T-helper 2 cell treated with Interferon-gamma antibody and Interleukin-4, amounts not matched to agents 5 μg/mL and 100 μg/mL, for 36 hours (primary cell): Measurements from ENCODE around the gene VPS4B.

ENCODE experiments used
- DNase-seq: peaks from one replicate; pipeline ENCODE4 v3.0.0; 2021; ENCODE audit warnings: low spot score
- H3K27ac Mint-ChIP-seq: one replicate; pipeline ENCODE4 v1.8.0; 2021; ENCODE audit warnings: mild to moderate bottlenecking, mixed read lengths
- H3K27me3 Mint-ChIP-seq: one replicate; pipeline ENCODE4 v1.8.0; 2021; ENCODE audit warnings: low read depth, mixed read lengths
- H3K36me3 Mint-ChIP-seq: one replicate; pipeline ENCODE4 v1.8.0; 2021; ENCODE audit warnings: low read depth, mixed read lengths
- H3K4me1 Mint-ChIP-seq: one replicate; pipeline ENCODE4 v1.8.0; 2021; ENCODE audit warnings: low read depth, mixed read lengths
- H3K4me3 Mint-ChIP-seq: one replicate; pipeline ENCODE4 v1.8.0; 2022; ENCODE audit warnings: mild to moderate bottlenecking, moderate library complexity, mixed read lengths
- H3K9me3 Mint-ChIP-seq: one replicate; pipeline ENCODE4 v1.8.0; 2021; ENCODE audit warnings: mixed read lengths

The VPS4B gene

GRCh38 chr18:63409301-63409700, 13.0 kb downstream of the VPS4B start:
- peaks cover 63% of the 10 kb centered on the region for H3K36me3 Mint-ChIP-seq
- no peaks in the 10 kb centered on the region for H3K27me3 Mint-ChIP-seq
- peak overlapping the region; percentile 40 for H3K4me3 Mint-ChIP-seq
- peak overlapping the region; percentile 78 for H3K27ac Mint-ChIP-seq
- H3K4me1 Mint-ChIP-seq: peaks cover 46% of the 10 kb centered on the region
- DNase-seq: peak; percentile 17
- H3K9me3 Mint-ChIP-seq: no peaks in the 10 kb centered on the region

GRCh38 chr18:63407734-63408133, 14.5 kb downstream of the VPS4B start:
- peaks cover 68% of the 10 kb centered on the region for H3K36me3 Mint-ChIP-seq

GRCh38 chr18:63405986-63406385, 16.3 kb downstream of the VPS4B start:
- peaks cover 66% of the 10 kb centered on the region for H3K36me3 Mint-ChIP-seq
- H3K27ac Mint-ChIP-seq: no peak overlapping the region
- no peaks in the 10 kb centered on the region for H3K9me3 Mint-ChIP-seq
- no peak overlapping the region for H3K4me3 Mint-ChIP-seq
- H3K27me3 Mint-ChIP-seq: no peaks in the 10 kb centered on the region
- peaks cover 39% of the 10 kb centered on the region for H3K4me1 Mint-ChIP-seq
- DNase-seq: no peak

More at GRCh38 chr18:63407734-63408133, 14.5 kb downstream of the VPS4B start:
- Mint-ChIP-seq H3K9me3 (no peaks in the 10 kb centered on the region), H3K27ac (peak overlapping the region; percentile 40), H3K4me3 (no peak overlapping the region), H3K27me3 (no peaks in the 10 kb centered on the region), H3K4me1 (peaks cover 44% of the 10 kb centered on the region)
- DNase-seq: no peak

- Mint-ChIP-seq H3K9me3 (no peaks in the 10 kb centered on the region), H3K27ac (peak overlapping the region; percentile 47), H3K4me3 (no peak overlapping the region), H3K36me3 (peaks cover 63% of the 10 kb centered on the region), H3K4me1 (peaks cover 19% of the 10 kb centered on the region), H3K27me3 (no peaks in the 10 kb centered on the region)
- no peak for DNase-seq
Measured at GRCh38 chr18:63402246-63403162, 19.8 kb downstream of the VPS4B start.

- Mint-ChIP-seq H3K9me3 (no peaks in the 10 kb centered on the region), H3K4me1 (peaks cover 19% of the 10 kb centered on the region), H3K4me3 (no peak overlapping the region), H3K27me3 (no peaks in the 10 kb centered on the region), H3K36me3 (peaks cover 62% of the 10 kb centered on the region), H3K27ac (no peak overlapping the region)
- no peak for DNase-seq
Measured at GRCh38 chr18:63399300-63399699, 23.0 kb downstream of the VPS4B start.

GRCh38 chr18:63397349-63397748, 24.9 kb downstream of the VPS4B start:
- Mint-ChIP-seq H3K9me3 (no peaks in the 10 kb centered on the region), H3K4me3 (no peak overlapping the region), H3K27ac (no peak overlapping the region), H3K4me1 (peaks cover 11% of the 10 kb centered on the region), H3K36me3 (peaks cover 49% of the 10 kb centered on the region), H3K27me3 (no peaks in the 10 kb centered on the region)
- DNase-seq: no peak

- Mint-ChIP-seq H3K9me3 (no peaks in the 10 kb centered on the region), H3K36me3 (peaks cover 50% of the 10 kb centered on the region), H3K27ac (no peak overlapping the region), H3K4me3 (no peak overlapping the region), H3K4me1 (peaks cover 6% of the 10 kb centered on the region), H3K27me3 (no peaks in the 10 kb centered on the region)
- no peak for DNase-seq
Measured at GRCh38 chr18:63395503-63395902, 26.8 kb downstream of the VPS4B start.

GRCh38 chr18:63394954-63395353, 27.3 kb downstream of the VPS4B start:
- Mint-ChIP-seq H3K36me3 (peaks cover 47% of the 10 kb centered on the region), H3K4me3 (no peak overlapping the region), H3K4me1 (peaks cover 2% of the 10 kb centered on the region), H3K27ac (no peak overlapping the region), H3K9me3 (no peaks in the 10 kb centered on the region), H3K27me3 (no peaks in the 10 kb centered on the region)
- DNase-seq: no peak

GRCh38 chr18:63387861-63388260, 34.4 kb downstream of the VPS4B start:
- Mint-ChIP-seq H3K27me3 (no peaks in the 10 kb centered on the region), H3K9me3 (no peaks in the 10 kb centered on the region), H3K4me3 (no peak overlapping the region), H3K36me3 (peaks cover 38% of the 10 kb centered on the region), H3K27ac (no peak overlapping the region), H3K4me1 (no peaks in the 10 kb centered on the region)
- no peak for DNase-seq

- Mint-ChIP-seq H3K9me3 (no peaks in the 10 kb centered on the region), H3K27ac (no peak overlapping the region), H3K4me3 (no peak overlapping the region)
Measured at GRCh38 chr18:63382843-63383242, 39.4 kb downstream of the VPS4B start.

GRCh38 chr18:63379639-63379962, 42.7 kb downstream of the VPS4B start:
- Mint-ChIP-seq H3K4me3 (no peak overlapping the region), H3K9me3 (no peaks in the 10 kb centered on the region)
- no peak for DNase-seq

More at GRCh38 chr18:63382843-63383242, 39.4 kb downstream of the VPS4B start:
- peaks cover 20% of the 10 kb centered on the region for H3K4me1 Mint-ChIP-seq
- no peaks in the 10 kb centered on the region for H3K27me3 Mint-ChIP-seq
- H3K36me3 Mint-ChIP-seq: peaks cover 31% of the 10 kb centered on the region
- DNase-seq: no peak

GRCh38 chr18:63378919-63379638, 43.2 kb downstream of the VPS4B start:
- Mint-ChIP-seq H3K4me1 (peaks cover 28% of the 10 kb centered on the region), H3K9me3 (no peaks in the 10 kb centered on the region), H3K27me3 (no peaks in the 10 kb centered on the region), H3K36me3 (peaks cover 23% of the 10 kb centered on the region), H3K4me3 (peak overlapping the region; percentile 69), H3K27ac (peak overlapping the region; percentile 81)
- DNase-seq: no peak

More at GRCh38 chr18:63379639-63379962, 42.7 kb downstream of the VPS4B start:
- H3K36me3 Mint-ChIP-seq: peaks cover 27% of the 10 kb centered on the region
- peaks cover 28% of the 10 kb centered on the region for H3K4me1 Mint-ChIP-seq
- no peak overlapping the region for H3K27ac Mint-ChIP-seq
- no peaks in the 10 kb centered on the region for H3K27me3 Mint-ChIP-seq

GRCh38 chr18:63377275-63377980, 44.8 kb downstream of the VPS4B start:
- no peaks in the 10 kb centered on the region for H3K9me3 Mint-ChIP-seq
- DNase-seq: no peak
- H3K27me3 Mint-ChIP-seq: no peaks in the 10 kb centered on the region
- no peak overlapping the region for H3K27ac Mint-ChIP-seq
- no peak overlapping the region for H3K4me3 Mint-ChIP-seq
- H3K36me3 Mint-ChIP-seq: peaks cover 11% of the 10 kb centered on the region
- peaks cover 28% of the 10 kb centered on the region for H3K4me1 Mint-ChIP-seq

GRCh38 chr18:63376538-63376937, 45.7 kb downstream of the VPS4B start:
- Mint-ChIP-seq H3K27ac (no peak overlapping the region), H3K4me1 (peaks cover 27% of the 10 kb centered on the region), H3K36me3 (peaks cover 6% of the 10 kb centered on the region), H3K27me3 (no peaks in the 10 kb centered on the region), H3K9me3 (no peaks in the 10 kb centered on the region), H3K4me3 (no peak overlapping the region)
- no peak for DNase-seq
